IMR-90 (cell line): ENCODE data around the gene RBBP7. TPM values are rescaled to one million over a fixed set of nuclear protein-coding genes. Genes with fewer than 3 reads are reported as not detected.

Source experiments
- ATAC-seq: fragments of 200-7000 bp; cut with Tn5 transposase; 2 replicates; pipeline ENCODE4 v1.9.1; 2020; ENCODE audit warnings: low read depth, mild to moderate bottlenecking, moderate library complexity
- BruUV-seq: library from RNA; stranded (reverse); fragments of 400-500 nt; replicated peaks from 2 replicates; lab custom pipeline; 2021; lab: Mats Ljungman, UMichigan
- CTCF ChIA-PET: fragments of 300-600 bp; formaldehyde crosslinking; extraction: SDS; loops from one replicate; lab custom pipeline; 2021; ENCODE audit warnings: antibody characterized with exemption; lab: Yijun Ruan, JAX
- POLR2A ChIA-PET: fragments of 300-600 bp; sonication (Branson Sonifier 250); formaldehyde crosslinking; loops from one replicate; lab custom pipeline; 2022; ENCODE audit warnings: antibody characterized with exemption; ENCODE audit not compliant: unreplicated experiment; lab: Charles Lee
- DNase-seq: peaks from one replicate; pipeline ENCODE4 v3.0.0; 2013
- H2AFZ ChIP-seq: replicated peaks from 2 replicates; pipeline ENCODE3; 2013; ENCODE audit warnings: low read length, mild to moderate bottlenecking; ENCODE audit not compliant: poor library complexity
- H2AK5ac ChIP-seq: 2 replicates; pipeline ENCODE4 v1.6.1; 2013; ENCODE audit warnings: low read depth, low read length, inconsistent platforms
- H2AK9ac ChIP-seq: replicated peaks from 2 replicates; pipeline ENCODE3; 2013; ENCODE audit warnings: mild to moderate bottlenecking, low read depth, low read length, moderate library complexity; ENCODE audit not compliant: poor library complexity
- H2BK120ac ChIP-seq: 2 replicates; pipeline ENCODE4 v1.6.1; 2013; ENCODE audit warnings: low read depth, low read length, inconsistent platforms
- H2BK15ac ChIP-seq: 3 replicates; pipeline ENCODE4 v1.6.1; 2013; ENCODE audit warnings: low read depth, low read length, inconsistent platforms
- H2BK20ac ChIP-seq: 2 replicates; pipeline ENCODE4 v1.6.1; 2013; ENCODE audit warnings: low read depth, mild to moderate bottlenecking, inconsistent platforms, low read length, moderate library complexity
- H2BK5ac ChIP-seq: 2 replicates; pipeline ENCODE4 v1.6.1; 2013; ENCODE audit warnings: mild to moderate bottlenecking, low read depth, low read length, inconsistent platforms; ENCODE audit not compliant: poor library complexity, severe bottlenecking
- H3K14ac ChIP-seq: replicated peaks from 2 replicates; pipeline ENCODE4 v1.6.1; 2013; ENCODE audit warnings: low read depth, low read length, inconsistent platforms
- H3K18ac ChIP-seq: 2 replicates; pipeline ENCODE4 v1.6.1; 2013; ENCODE audit warnings: low read depth, low read length, control low read depth
- H3K23ac ChIP-seq: 2 replicates; pipeline ENCODE4 v1.6.1; 2013; ENCODE audit warnings: low read depth, low read length, inconsistent platforms
- H3K27ac ChIP-seq: 2 replicates; pipeline ENCODE4 v1.5.1; 2013; ENCODE audit warnings: mild to moderate bottlenecking, control low read depth, low read length; ENCODE audit not compliant: insufficient read depth
- H3K27me3 ChIP-seq: 2 replicates; pipeline ENCODE4 v1.6.1; 2013; ENCODE audit warnings: low read length; ENCODE audit not compliant: control insufficient read depth, insufficient read depth
- H3K36me3 ChIP-seq: 2 replicates; pipeline ENCODE4 v1.6.1; 2013; ENCODE audit warnings: low read length, mixed read lengths; ENCODE audit not compliant: control insufficient read depth, insufficient read depth
- H3K4ac ChIP-seq: 2 replicates; pipeline ENCODE4 v1.6.1; 2013; ENCODE audit warnings: low read depth, low read length, inconsistent platforms
- H3K4me1 ChIP-seq: 2 replicates; pipeline ENCODE4 v1.6.1; 2013; ENCODE audit warnings: low read length, mixed read lengths; ENCODE audit not compliant: control insufficient read depth, insufficient read depth
- H3K4me2 ChIP-seq: 2 replicates; pipeline ENCODE4 v1.6.1; 2013; ENCODE audit warnings: low read depth, mild to moderate bottlenecking, control low read depth, low read length, moderate library complexity
- H3K4me3 ChIP-seq: 2 replicates; pipeline ENCODE4 v1.5.1; 2013; ENCODE audit warnings: low read depth, mild to moderate bottlenecking, control low read depth, low read length, moderate library complexity; ENCODE audit not compliant: insufficient read depth
- H3K56ac ChIP-seq: 2 replicates; pipeline ENCODE4 v1.6.1; 2013; ENCODE audit warnings: low read length, inconsistent platforms; ENCODE audit not compliant: insufficient read depth; ENCODE audit errors: extremely low read depth
- H3K79me1 ChIP-seq, 2 experiments: 2 replicates each; pipeline ENCODE4 v1.6.1; 2013; ENCODE audit warnings: low read length in 2 of 2, inconsistent platforms in 1 of 2, low read depth in 1 of 2
- H3K9ac ChIP-seq: 2 replicates; pipeline ENCODE4 v1.6.1; 2013; ENCODE audit warnings: low read depth, low read length, control low read depth
- H3K9me1 ChIP-seq: 2 replicates; pipeline ENCODE4 v1.6.1; 2013; ENCODE audit warnings: low read length, inconsistent platforms; ENCODE audit not compliant: insufficient read depth
- H3K9me3 ChIP-seq: 2 replicates; pipeline ENCODE4 v1.6.1; 2013; ENCODE audit warnings: low read length; ENCODE audit not compliant: control insufficient read depth, insufficient read depth
- H4K20me1 ChIP-seq: 2 replicates; pipeline ENCODE4 v1.6.1; 2013; ENCODE audit warnings: low read length, inconsistent platforms; ENCODE audit not compliant: insufficient read depth
- H4K5ac ChIP-seq: 2 replicates; pipeline ENCODE4 v1.6.1; 2013; ENCODE audit warnings: mild to moderate bottlenecking, low read depth, low read length, control low read depth
- H4K8ac ChIP-seq, 2 experiments: 2 replicates each; pipeline ENCODE4 v1.6.1; 2013; ENCODE audit warnings: low read depth in 2 of 2, low read length in 2 of 2, control low read depth in 1 of 2, inconsistent platforms in 1 of 2
- H4K91ac ChIP-seq: 2 replicates; pipeline ENCODE4 v1.6.1; 2013; ENCODE audit warnings: low read depth, low read length, inconsistent platforms; ENCODE audit not compliant: insufficient read depth
- CHD1 ChIP-seq: IDR thresholded peaks from 2 replicates; pipeline ENCODE4 v1.6.1; 2012; ENCODE audit warnings: low read depth, low read length, improper control_type of control experiment
- ELK1 ChIP-seq: fragments of 150-350 bp; IDR thresholded peaks from 2 replicates; pipeline ENCODE4 v1.6.1; 2016; ENCODE audit warnings: low read depth, mild to moderate bottlenecking, low read length, moderate library complexity, borderline replicate concordance
- NFE2L2 ChIP-seq: fragments of 150-350 bp; IDR thresholded peaks from 2 replicates; pipeline ENCODE4 v1.6.1; 2016; ENCODE audit warnings: low read depth, mild to moderate bottlenecking, low read length
- WGBS, 2 experiments: methylation state at CpG; one replicate each; pipeline versions ENCODE4 v1.1.5 to v1.1.7; 2013; ENCODE audit warnings: missing lambda C conversion rate in 2 of 2; ENCODE audit not compliant: insufficient read length in 1 of 2; ENCODE audit errors: extremely low coverage in 2 of 2; 5-methylcytosine and 5-hydroxymethylcytosine counted together
- dilution Hi-C: fragments of 300-500 bp; cut with HindIII; formaldehyde crosslinking; loops from one replicate; pipeline ENCODE4 v1.14.3; 2018; ENCODE audit warnings: low sequenced_read_pairs; ENCODE audit not compliant: unreplicated experiment
- in situ Hi-C: fragments of 300-500 bp; cut with MboI; formaldehyde crosslinking; loops from 3 replicates; pipeline ENCODE4 v1.14.3; 2019; ENCODE audit warnings: low sequenced_read_pairs, inconsistent platforms, mixed read lengths
- intact Hi-C: fragments of 100-400 bp; cut with micrococcal nuclease; formaldehyde crosslinking; loops from 2 replicates; pipeline ENCODE4 v1.10.0; 2022
- polyA plus RNA-seq, 3 experiments: library from polyadenylated mRNA; depleted of rRNA; stranded (reverse); fragments of >200 nt; gene quantifications; 2 replicates each; pipeline ENCODE4 v1.2.3, GENCODE V29; 2012; ENCODE audit warnings: low replicate concordance in 1 of 3
- total RNA-seq: library from RNA; depleted of rRNA; stranded (reverse); fragments of >200 nt; gene quantifications from 2 replicates; pipeline ENCODE4 v1.2.3, GENCODE V29; 2012

RBBP7 gene
- total and polyA plus RNA-seq, 2 of the 4 experiments (the other 2 are of a cell fraction): 147 to 149 TPM

GRCh38 chrX:16851827-16852226 lies 18.3 kb downstream of the RBBP7 start:
- Histone ChIP-seq H3K9me3 (peaks cover 2% of the 10 kb centered on the region), H3K4me2 (no peak overlapping the region), H4K20me1 (peaks cover 11% of the 10 kb centered on the region; the same call in 1 of the 2 replicates), H3K56ac (no peak overlapping the region), H4K91ac (no peak overlapping the region), H4K5ac (no peak overlapping the region), H2BK5ac (no peak overlapping the region), H3K36me3 (peaks cover 20% of the 10 kb centered on the region), H3K14ac (no peak overlapping the region), H3K4me3 (no peak overlapping the region), H2AFZ (no peak overlapping the region), H2AK5ac (no peak overlapping the region), H3K18ac (no peak overlapping the region), H2BK20ac (no peak overlapping the region), H3K4me1 (no peaks in the 10 kb centered on the region), H2BK15ac (no peak overlapping the region), H2BK120ac (no peak overlapping the region), H3K9me1 (0 out of 2 replicates have a peak, but pooled peaks cover 3% of the 10 kb centered on the region), H3K4ac (no peak overlapping the region), H2AK9ac (no peak overlapping the region), H3K27me3 (no peaks in the 10 kb centered on the region), H4K8ac (no peak overlapping the region), H3K79me1 (peaks cover 9 to 20% of the 10 kb centered on the region in 2 experiments; a peak in 1 of 4 replicates), H3K23ac (no peak overlapping the region), H3K9ac (no peak overlapping the region), H3K27ac (no peak overlapping the region)
- POLR2A ChIA-PET: no interaction called here
- BruUV-seq: no TSS peak
- ATAC-seq (no peak), DNase-seq (no peak)
- no CpG with 5 or more reads among the region's 3 CpGs for WGBS, 2 experiments
- CTCF ChIA-PET: no interaction called here
- TF ChIP-seq NFE2L2: no peak
- TF ChIP-seq CHD1: no peak
- no peak for TF ChIP-seq ELK1
- dilution Hi-C loops (no loop called here), intact Hi-C loops (no loop called here), in situ Hi-C loops (no loop called here)
